AG20443 (cell line): Measurements from ENCODE around the gene ENPP4.
"Not testable (repeated sequence)": the region's sequence is repeated elsewhere in the genome, so short reads cannot be mapped to it uniquely, and the experiment has no call there.

Experiments used
- DNase-seq: peaks from one replicate; pipeline ENCODE4 v3.0.0; 2012; ENCODE audit warnings: low spot score, mixed read lengths

The ENPP4 gene

GRCh38 chr6:46131291-46131690 lies 1.5 kb downstream of the ENPP4 start:
- not testable (repeated sequence) for DNase-seq

- DNase-seq, result no peak
Measured at GRCh38 chr6:46134216-46134615, 4.4 kb downstream of the ENPP4 start.

- DNase-seq, result no peak
Measured at GRCh38 chr6:46135176-46135575, 5.4 kb downstream of the ENPP4 start.

- no peak for DNase-seq
Measured at GRCh38 chr6:46136831-46137230, 7.0 kb downstream of the ENPP4 start.

- no peak for DNase-seq
Measured at GRCh38 chr6:46137387-46137786, 7.6 kb downstream of the ENPP4 start.

- DNase-seq, result no peak
Measured at GRCh38 chr6:46138281-46138680, 8.5 kb downstream of the ENPP4 start.

- DNase-seq, result no peak
Measured at GRCh38 chr6:46144270-46144669, 14.5 kb downstream of the ENPP4 start.

GRCh38 chr6:46149066-46149465 lies 19.3 kb downstream of the ENPP4 start:
- DNase-seq, result not testable (repeated sequence)

GRCh38 chr6:46156701-46157100 lies 26.9 kb downstream of the ENPP4 start:
- no peak for DNase-seq

GRCh38 chr6:46159229-46159628 lies 29.4 kb downstream of the ENPP4 start:
- no peak for DNase-seq

- no peak for DNase-seq
Measured at GRCh38 chr6:46160102-46160501, 30.3 kb downstream of the ENPP4 start.

- peak; percentile 52 for DNase-seq
Measured at GRCh38 chr6:46170357-46171289, 40.8 kb downstream of the ENPP4 start, which contains the start of gene ENPP5. ENPP5 (minus strand) TSS chr6:46170980; CDS start chr6:46168262, 2,718 bp downstream.

- DNase-seq, result no peak
Measured at GRCh38 chr6:46172176-46172575, 42.4 kb downstream of the ENPP4 start.

- no peak for DNase-seq
Measured at GRCh38 chr6:46174904-46175303, 45.1 kb downstream of the ENPP4 start.

- no peak for DNase-seq
Measured at GRCh38 chr6:46175446-46175845, 45.7 kb downstream of the ENPP4 start.

GRCh38 chr6:46175976-46176375 lies 46.2 kb downstream of the ENPP4 start:
- DNase-seq, result no peak

GRCh38 chr6:46184114-46184513 lies 54.3 kb downstream of the ENPP4 start:
- DNase-seq, result peak; percentile 66

- DNase-seq, result no peak
Measured at GRCh38 chr6:46186583-46186982, 56.8 kb downstream of the ENPP4 start.

GRCh38 chr6:46189726-46190125 lies 59.9 kb downstream of the ENPP4 start:
- no peak for DNase-seq

- DNase-seq, result no peak
Measured at GRCh38 chr6:46190889-46191288, 61.1 kb downstream of the ENPP4 start.

GRCh38 chr6:46191961-46192360 lies 62.2 kb downstream of the ENPP4 start:
- DNase-seq, result peak; percentile 80
